NCI-H2196 (cell line): ENCODE data around the gene EXOSC7.
"Not testable (repeated sequence)": the region's sequence is repeated elsewhere in the genome, so short reads cannot be mapped to it uniquely, and the experiment has no call there.

Experiments
- DNase-seq: peaks from one replicate; lab custom pipeline; 2025; ENCODE audit not compliant: unreplicated experiment; lab: John Stamatoyannopoulos, UW

Gene EXOSC7

GRCh38 chr3:44961888-44962287 is 14.2 kb upstream of the EXOSC7 start:
- no peak for DNase-seq

DNA sequence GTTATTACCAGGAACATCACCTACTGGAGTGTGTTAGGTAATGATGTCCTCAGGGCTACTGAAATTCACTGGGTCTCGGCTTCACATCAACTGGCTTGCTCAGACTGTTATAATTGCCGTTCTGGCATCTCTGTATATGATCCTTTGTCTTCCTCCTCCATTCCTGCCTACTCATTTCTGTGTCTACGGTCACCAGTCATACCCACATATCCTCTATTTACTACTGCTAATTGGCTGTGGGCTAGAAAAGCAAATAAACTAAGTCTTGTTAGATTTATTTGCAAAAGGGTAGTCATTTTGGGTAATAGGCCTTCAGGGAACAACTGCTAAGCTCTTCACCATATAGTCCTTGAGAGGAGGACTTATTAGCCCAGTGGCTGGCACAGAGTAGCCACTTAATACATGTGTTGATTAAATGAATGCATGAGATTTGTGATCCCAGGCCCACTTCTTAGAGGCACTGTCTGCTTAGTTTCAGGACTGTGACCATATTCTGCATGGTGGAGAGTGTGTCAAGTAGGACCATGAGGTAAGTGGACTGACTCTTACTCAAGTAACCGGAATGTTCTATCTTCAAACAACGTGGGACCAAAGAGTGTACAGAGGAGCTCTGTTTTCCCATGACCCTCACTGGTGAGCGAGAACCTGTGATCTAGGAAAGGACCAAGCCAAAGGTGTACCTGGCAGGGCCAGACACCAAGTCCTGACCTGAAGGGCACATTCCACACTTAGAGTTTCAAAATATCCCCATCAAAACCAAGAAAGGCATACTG is 13.2 kb upstream of the EXOSC7 start:
- no peak for DNase-seq

DNA sequence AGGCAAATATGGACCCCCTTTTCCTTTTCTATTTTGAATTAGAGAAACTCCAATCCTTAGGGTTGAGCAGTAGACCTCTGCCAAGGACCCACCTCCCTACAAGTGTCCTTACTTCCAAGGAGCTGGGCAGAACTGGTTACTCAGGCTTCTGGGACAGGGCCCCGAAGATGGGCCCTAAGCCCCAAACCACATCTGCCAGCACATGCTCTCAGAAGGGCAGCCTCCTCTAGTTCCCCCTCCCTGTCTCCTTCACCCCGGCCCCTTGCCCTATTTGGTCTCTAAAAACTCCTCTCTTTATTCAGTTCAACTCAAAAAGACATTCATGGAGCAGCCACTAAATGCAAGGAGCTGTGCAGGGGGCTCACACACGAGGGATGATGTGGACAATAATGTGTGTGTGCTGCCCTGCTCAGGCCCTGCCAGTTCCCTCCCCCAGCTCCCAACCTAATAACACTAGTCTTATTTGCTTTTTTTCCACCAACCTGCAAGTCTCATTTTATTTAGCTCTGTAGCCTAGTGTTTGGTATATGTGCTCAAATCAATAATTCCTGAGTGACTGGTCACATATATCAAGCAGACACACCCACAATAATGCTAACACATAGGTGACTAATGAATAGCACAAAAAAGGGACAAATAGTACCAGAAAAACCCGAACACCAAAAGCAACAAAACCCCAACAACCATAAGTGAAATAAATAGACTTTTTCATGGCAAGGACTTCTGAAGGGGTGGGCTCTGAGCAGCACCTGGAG is 12.3 kb upstream of the EXOSC7 start:
- DNase-seq: no peak

- DNase-seq: no peak
Observed at GRCh38 chr3:44965165-44965564, 10.9 kb upstream of the EXOSC7 start.

DNA sequence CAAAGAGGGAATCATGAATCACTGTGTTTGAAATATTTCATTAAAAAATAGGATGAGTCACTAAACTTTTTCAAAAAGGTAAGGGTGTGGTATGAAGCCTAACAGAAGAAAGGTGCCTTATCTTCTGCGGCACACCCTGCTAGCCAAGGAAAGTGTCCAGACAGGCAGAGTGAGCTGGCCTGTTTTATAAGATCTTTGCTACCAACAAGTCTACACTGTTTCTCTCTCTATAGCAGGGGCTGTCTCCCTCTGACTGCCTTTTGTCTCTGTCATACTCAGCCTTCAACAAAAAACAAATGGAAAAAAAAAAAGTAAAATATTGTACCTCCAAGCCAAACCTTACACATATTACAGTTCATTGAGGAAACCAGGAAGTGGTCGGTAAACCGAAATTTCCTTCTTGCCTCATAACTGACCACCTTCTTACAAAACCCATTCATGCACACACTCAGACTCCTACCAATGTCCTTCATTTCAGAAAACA is 9.2 kb upstream of the EXOSC7 start:
- DNase-seq: no peak

- DNase-seq: no peak
Observed at GRCh38 chr3:44968447-44968858, 7.6 kb upstream of the EXOSC7 start.

- DNase-seq: no peak
Observed at GRCh38 chr3:44969154-44969827, 6.8 kb upstream of the EXOSC7 start.

GRCh38 chr3:44969828-44970179 is 6.2 kb upstream of the EXOSC7 start:
- DNase-seq: no peak

DNA sequence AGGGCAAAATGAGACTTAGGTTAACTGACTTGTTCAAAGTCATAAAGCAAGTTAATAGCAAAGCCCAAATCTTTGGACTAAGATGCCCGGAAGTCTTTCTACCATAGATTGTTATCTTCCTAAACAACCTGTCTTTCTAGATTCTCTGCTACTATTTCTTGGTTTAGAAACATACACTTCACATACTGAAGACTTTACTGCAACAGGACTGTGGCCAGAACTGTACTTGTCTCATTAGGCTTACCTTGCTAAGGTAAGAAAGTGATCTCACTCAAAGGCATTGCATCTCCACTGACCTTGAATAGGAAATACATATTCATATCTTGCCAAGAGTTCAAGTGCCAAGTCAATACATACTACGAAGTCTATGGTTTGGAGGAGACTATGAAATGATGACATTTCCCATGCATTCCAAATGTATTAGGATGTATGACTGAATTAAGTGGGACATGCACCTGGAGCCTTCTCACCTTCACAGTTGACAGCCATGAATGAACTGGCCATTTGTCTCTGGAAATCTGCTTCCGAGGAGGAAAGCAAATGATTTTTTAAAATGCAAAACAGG is 5.0 kb upstream of the EXOSC7 start:
- no peak for DNase-seq

DNA sequence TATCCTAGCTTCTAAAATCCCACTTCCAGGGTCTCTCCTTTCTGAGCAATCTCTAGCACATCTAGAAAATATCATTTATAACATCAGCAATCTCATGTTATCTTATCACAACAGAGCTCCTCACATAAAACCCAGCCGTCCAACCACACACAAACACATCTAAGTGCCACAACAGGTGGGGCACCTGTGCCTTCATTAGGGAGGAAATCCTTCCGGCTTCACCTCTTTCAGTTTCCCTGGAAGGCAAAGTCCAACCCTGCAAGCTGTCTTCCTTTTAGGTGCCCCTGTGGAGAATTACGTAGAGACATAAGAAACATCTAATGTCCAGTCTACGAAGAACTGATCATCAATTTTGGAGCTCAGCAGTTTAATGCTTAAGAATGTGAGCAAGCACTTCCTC is 1.6 kb upstream of the EXOSC7 start:
- no peak for DNase-seq

- DNase-seq: no peak
Observed at GRCh38 chr3:44981220-44981619, 5.2 kb downstream of the EXOSC7 start.

- DNase-seq: no peak
Observed at GRCh38 chr3:44981751-44982150, 5.7 kb downstream of the EXOSC7 start.

DNA sequence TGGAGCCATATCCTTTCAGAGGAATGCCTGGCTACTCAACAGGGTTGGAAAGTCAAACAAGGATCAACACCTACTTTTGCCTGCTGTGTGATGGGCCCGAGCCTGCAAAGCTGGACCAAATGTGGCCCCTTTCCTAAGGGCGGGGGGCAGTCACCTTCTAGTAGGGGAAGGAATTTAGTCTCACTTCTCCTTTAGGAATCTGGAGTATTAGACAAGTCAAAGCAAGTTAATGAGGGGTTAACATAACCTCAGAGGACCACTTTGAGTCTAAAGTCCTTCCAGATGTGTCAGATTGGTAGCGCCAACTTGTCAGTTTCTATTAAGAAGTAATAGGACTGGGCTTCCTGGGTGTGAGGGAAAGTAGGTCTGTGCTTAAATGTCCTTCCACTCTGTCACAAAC is 6.8 kb downstream of the EXOSC7 start:
- no peak for DNase-seq

GRCh38 chr3:44983484-44983941 is 7.5 kb downstream of the EXOSC7 start:
- DNase-seq: no peak

- DNase-seq: no peak
Observed at GRCh38 chr3:44984335-44984734, 8.3 kb downstream of the EXOSC7 start.

- not testable (repeated sequence) for DNase-seq
Observed at GRCh38 chr3:44986330-44986729, 10.3 kb downstream of the EXOSC7 start.

GRCh38 chr3:44987332-44987731 is 11.3 kb downstream of the EXOSC7 start:
- no peak for DNase-seq

DNA sequence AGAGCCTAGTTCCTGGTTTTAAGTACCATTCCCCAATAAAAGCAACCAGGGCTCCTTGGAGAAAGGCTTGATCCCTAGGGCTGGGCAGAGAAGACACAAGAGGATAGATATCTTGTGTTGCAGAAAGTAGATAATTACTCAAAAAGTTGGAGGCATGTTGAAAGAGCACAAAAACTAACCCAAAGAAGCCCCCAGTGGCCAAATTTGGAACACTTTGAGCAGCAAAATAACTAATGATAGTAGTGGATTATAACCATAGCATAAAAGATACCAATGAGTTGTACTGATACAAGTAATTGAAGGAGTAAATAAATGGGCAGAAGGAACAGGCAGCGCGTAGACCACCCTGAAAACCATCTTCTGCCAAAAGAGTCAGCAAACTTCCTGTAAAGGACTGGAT is 12.0 kb downstream of the EXOSC7 start:
- DNase-seq: no peak

DNA sequence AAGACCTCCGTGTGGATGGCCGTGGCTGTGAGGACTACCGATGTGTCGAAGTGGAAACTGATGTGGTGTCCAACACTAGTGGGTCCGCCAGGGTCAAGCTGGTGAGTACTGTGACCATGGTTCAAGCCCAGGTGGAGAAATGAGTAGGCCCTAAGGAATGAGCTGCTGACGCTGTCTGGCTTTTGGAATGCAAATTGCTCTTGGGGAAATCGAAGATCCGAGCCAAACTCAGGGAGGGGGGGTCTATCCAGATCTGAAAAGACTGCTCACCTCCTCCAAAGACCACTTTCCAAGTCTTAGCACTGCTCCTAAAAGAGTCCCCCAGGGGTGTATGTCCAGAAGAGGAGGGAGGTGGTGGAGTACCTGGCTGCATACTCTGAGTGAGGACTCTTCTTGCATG is 13.1 kb downstream of the EXOSC7 start:
- DNase-seq: no peak

- DNase-seq: no peak
Observed at GRCh38 chr3:44989636-44990373, 13.8 kb downstream of the EXOSC7 start.

- no peak for DNase-seq
Observed at GRCh38 chr3:44991326-44991725, 15.3 kb downstream of the EXOSC7 start.
